Measurements from ENCODE around the gene OPHN1.

OPHN1 gene

GRCh38 chrX:68179355-68179754 is 253.9 kb downstream of the OPHN1 start:
- H3K27ac ChIP-seq (ENCODE audit: low read depth, low read length), result no peak overlapping the region
- TF ChIP-seq, protein P1, sequence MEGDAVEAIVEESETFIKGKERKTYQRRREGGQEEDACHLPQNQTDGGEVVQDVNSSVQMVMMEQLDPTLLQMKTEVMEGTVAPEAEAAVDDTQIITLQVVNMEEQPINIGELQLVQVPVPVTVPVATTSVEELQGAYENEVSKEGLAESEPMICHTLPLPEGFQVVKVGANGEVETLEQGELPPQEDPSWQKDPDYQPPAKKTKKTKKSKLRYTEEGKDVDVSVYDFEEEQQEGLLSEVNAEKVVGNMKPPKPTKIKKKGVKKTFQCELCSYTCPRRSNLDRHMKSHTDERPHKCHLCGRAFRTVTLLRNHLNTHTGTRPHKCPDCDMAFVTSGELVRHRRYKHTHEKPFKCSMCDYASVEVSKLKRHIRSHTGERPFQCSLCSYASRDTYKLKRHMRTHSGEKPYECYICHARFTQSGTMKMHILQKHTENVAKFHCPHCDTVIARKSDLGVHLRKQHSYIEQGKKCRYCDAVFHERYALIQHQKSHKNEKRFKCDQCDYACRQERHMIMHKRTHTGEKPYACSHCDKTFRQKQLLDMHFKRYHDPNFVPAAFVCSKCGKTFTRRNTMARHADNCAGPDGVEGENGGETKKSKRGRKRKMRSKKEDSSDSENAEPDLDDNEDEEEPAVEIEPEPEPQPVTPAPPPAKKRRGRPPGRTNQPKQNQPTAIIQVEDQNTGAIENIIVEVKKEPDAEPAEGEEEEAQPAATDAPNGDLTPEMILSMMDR (IDR thresholded peaks at IDR 0.05; ENCODE audit: low read depth, low read length, poor library complexity, severe bottlenecking), result no peak
- no peak for TF ChIP-seq EZH2phosphoT487 (IDR thresholded peaks at IDR 0.05; ENCODE audit: borderline replicate concordance, low read length)
- H4K20me1 ChIP-seq (ENCODE audit: control insufficient read depth, insufficient read depth, low read depth, low read length), result no peaks in the 10 kb centered on the region
- H3K4me1 ChIP-seq (ENCODE audit: control insufficient read depth, low read length), result no peaks in the 10 kb centered on the region
- no peaks in the 10 kb centered on the region for H3F3A ChIP-seq (ENCODE audit: control insufficient read depth, insufficient read depth)
- no peak overlapping the region for H3K4me3 ChIP-seq (ENCODE audit: low read length)
- no peaks in the 10 kb centered on the region for H3K79me2 ChIP-seq (ENCODE audit: control insufficient read depth, low read length)
- H3K27me3 ChIP-seq (ENCODE audit: control insufficient read depth, low read length), result no peaks in the 10 kb centered on the region
- H3K9me2 ChIP-seq (replicated peaks; ENCODE audit: control insufficient read depth, low read length), result no peaks in the 10 kb centered on the region
- H3K9me3 ChIP-seq (ENCODE audit: control insufficient read depth, insufficient read depth, low read length), result no peaks in the 10 kb centered on the region
- H3K4me2 ChIP-seq (ENCODE audit: low read length), result no peak overlapping the region
- no peaks in the 10 kb centered on the region for H3K36me3 ChIP-seq (ENCODE audit: control insufficient read depth, low read length)

DNA sequence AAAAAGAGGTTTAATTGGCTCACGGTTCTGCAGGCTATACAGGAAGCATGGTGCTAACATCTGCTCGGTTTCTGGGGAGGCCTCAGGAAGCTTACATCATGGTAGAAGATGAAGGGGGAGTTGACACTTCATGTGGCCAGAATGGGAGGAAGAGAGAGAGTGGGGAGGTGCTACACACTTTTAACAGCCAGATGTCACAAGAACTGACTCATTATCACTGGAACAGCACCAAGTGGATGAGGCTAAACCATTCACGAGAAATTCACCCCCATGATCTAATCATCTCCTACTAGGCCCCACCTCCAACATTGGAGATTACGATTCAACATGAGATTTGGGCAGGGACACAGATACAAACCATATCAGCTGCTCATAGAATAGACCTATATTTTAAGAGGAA is 255.8 kb downstream of the OPHN1 start:
- TF ChIP-seq EZH2phosphoT487 (IDR thresholded peaks at IDR 0.05; ENCODE audit: borderline replicate concordance, low read length), result no peak
- TF ChIP-seq, protein P1 (IDR thresholded peaks at IDR 0.05; ENCODE audit: low read depth, low read length, poor library complexity, severe bottlenecking), result no peak
- Histone ChIP-seq H3K9me3 (ENCODE audit: control insufficient read depth, insufficient read depth, low read length) (no peaks in the 10 kb centered on the region), H3K4me1 (ENCODE audit: control insufficient read depth, low read length) (no peaks in the 10 kb centered on the region), H3K36me3 (ENCODE audit: control insufficient read depth, low read length) (no peaks in the 10 kb centered on the region), H3K9me2 (replicated peaks; ENCODE audit: control insufficient read depth, low read length) (no peaks in the 10 kb centered on the region), H4K20me1 (ENCODE audit: control insufficient read depth, insufficient read depth, low read depth, low read length) (no peaks in the 10 kb centered on the region), H3K4me2 (ENCODE audit: low read length) (no peak overlapping the region), H3K4me3 (ENCODE audit: low read length) (no peak overlapping the region), H3K27ac (ENCODE audit: low read depth, low read length) (no peak overlapping the region), H3K79me2 (ENCODE audit: control insufficient read depth, low read length) (no peaks in the 10 kb centered on the region), H3F3A (ENCODE audit: control insufficient read depth, insufficient read depth) (no peaks in the 10 kb centered on the region), H3K27me3 (ENCODE audit: control insufficient read depth, low read length) (no peaks in the 10 kb centered on the region)

DNA sequence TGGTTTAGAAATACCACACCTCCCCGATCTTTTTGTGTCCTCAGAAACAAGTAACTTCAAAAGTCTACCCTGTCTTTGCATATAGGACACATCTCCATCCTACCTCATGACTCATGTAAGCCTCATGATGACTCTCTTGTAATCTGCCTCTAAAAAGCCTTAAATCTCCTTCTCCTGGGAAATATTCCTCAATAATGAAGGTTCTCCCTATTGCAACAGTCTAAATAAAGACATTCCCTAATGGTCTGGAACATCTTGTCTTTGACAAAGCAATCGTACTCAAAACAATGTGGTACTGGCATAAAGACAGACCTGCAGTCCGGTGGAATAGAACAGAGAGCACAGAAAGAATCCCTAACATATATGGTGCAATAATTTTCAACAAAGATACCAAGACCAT is 257.7 kb downstream of the OPHN1 start:
- H3K9me2 ChIP-seq (replicated peaks; ENCODE audit: control insufficient read depth, low read length), result no peaks in the 10 kb centered on the region
- no peak overlapping the region for H3K4me3 ChIP-seq (ENCODE audit: low read length)
- H3K27ac ChIP-seq (ENCODE audit: low read depth, low read length), result no peak overlapping the region
- no peaks in the 10 kb centered on the region for H3K4me1 ChIP-seq (ENCODE audit: control insufficient read depth, low read length)
- no peak for TF ChIP-seq EZH2phosphoT487 (IDR thresholded peaks at IDR 0.05; ENCODE audit: borderline replicate concordance, low read length)
- TF ChIP-seq, protein P1 (IDR thresholded peaks at IDR 0.05; ENCODE audit: low read depth, low read length, poor library complexity, severe bottlenecking), result no peak
- no peaks in the 10 kb centered on the region for H3F3A ChIP-seq (ENCODE audit: control insufficient read depth, insufficient read depth)
- H3K79me2 ChIP-seq (ENCODE audit: control insufficient read depth, low read length), result no peaks in the 10 kb centered on the region
- H3K27me3 ChIP-seq (ENCODE audit: control insufficient read depth, low read length), result no peaks in the 10 kb centered on the region
- H3K36me3 ChIP-seq (ENCODE audit: control insufficient read depth, low read length), result no peaks in the 10 kb centered on the region
- no peaks in the 10 kb centered on the region for H4K20me1 ChIP-seq (ENCODE audit: control insufficient read depth, insufficient read depth, low read depth, low read length)
- H3K9me3 ChIP-seq (ENCODE audit: control insufficient read depth, insufficient read depth, low read length), result no peaks in the 10 kb centered on the region
- no peak overlapping the region for H3K4me2 ChIP-seq (ENCODE audit: low read length)

- Histone ChIP-seq H3K27me3 (ENCODE audit: control insufficient read depth, low read length) (no peaks in the 10 kb centered on the region), H3K27ac (ENCODE audit: low read depth, low read length) (no peak overlapping the region), H3K4me1 (ENCODE audit: control insufficient read depth, low read length) (no peaks in the 10 kb centered on the region), H3K79me2 (ENCODE audit: control insufficient read depth, low read length) (no peaks in the 10 kb centered on the region), H3K9me2 (replicated peaks; ENCODE audit: control insufficient read depth, low read length) (no peaks in the 10 kb centered on the region), H3K36me3 (ENCODE audit: control insufficient read depth, low read length) (no peaks in the 10 kb centered on the region), H3F3A (ENCODE audit: control insufficient read depth, insufficient read depth) (no peaks in the 10 kb centered on the region), H3K4me3 (ENCODE audit: low read length) (no peak overlapping the region), H3K9me3 (ENCODE audit: control insufficient read depth, insufficient read depth, low read length) (no peaks in the 10 kb centered on the region), H4K20me1 (ENCODE audit: control insufficient read depth, insufficient read depth, low read depth, low read length) (no peaks in the 10 kb centered on the region), H3K4me2 (ENCODE audit: low read length) (no peak overlapping the region)
- no peak for TF ChIP-seq EZH2phosphoT487 (IDR thresholded peaks at IDR 0.05; ENCODE audit: borderline replicate concordance, low read length)
- TF ChIP-seq, protein P1 (IDR thresholded peaks at IDR 0.05; ENCODE audit: low read depth, low read length, poor library complexity, severe bottlenecking), result no peak
These were observed 269.9 kb downstream of the OPHN1 start for GRCh38 chrX:68163441-68163840.

Measured in DOHH2 (cell line).